ENCODE measurements around the gene VEGFC.

VEGFC gene

GRCh38 chr4:176769514-176769913 is 23.2 kb downstream of the VEGFC start:
- Histone ChIP-seq H3K27me3 (ENCODE audit: control insufficient read depth in 5 of 5, insufficient read depth in 4 of 5, low read length in 5 of 5) (no peaks in the 10 kb centered on the region), H3K4me1 (ENCODE audit: control insufficient read depth in 5 of 5, insufficient read depth in 5 of 5, low read length in 5 of 5) (no peaks in the 10 kb centered on the region), H3K9ac (ENCODE audit: low read length in 5 of 5) (no peak overlapping the region), H3K27ac (ENCODE audit: low read depth, low read length) (no peak overlapping the region), H3K36me3 (ENCODE audit: control insufficient read depth in 5 of 5, insufficient read depth in 5 of 5, low read length in 5 of 5) (no peaks in the 10 kb centered on the region), H3K4me3 (ENCODE audit: low read depth in 1 of 5, low read length in 5 of 5) (no peak overlapping the region), H3K9me3 (ENCODE audit: control insufficient read depth in 5 of 5, low read length in 5 of 5) (no peaks in the 10 kb centered on the region)

- no peak overlapping the region for H3K9ac ChIP-seq (ENCODE audit: low read length in 5 of 5)
- no peaks in the 10 kb centered on the region for H3K9me3 ChIP-seq (ENCODE audit: control insufficient read depth in 5 of 5, low read length in 5 of 5)
- no peak overlapping the region for H3K27ac ChIP-seq (ENCODE audit: low read depth, low read length)
- no peaks in the 10 kb centered on the region for H3K27me3 ChIP-seq (ENCODE audit: control insufficient read depth in 5 of 5, insufficient read depth in 4 of 5, low read length in 5 of 5)
- no peaks in the 10 kb centered on the region for H3K36me3 ChIP-seq (ENCODE audit: control insufficient read depth in 5 of 5, insufficient read depth in 5 of 5, low read length in 5 of 5)
- no peaks in the 10 kb centered on the region for H3K4me1 ChIP-seq (ENCODE audit: control insufficient read depth in 5 of 5, insufficient read depth in 5 of 5, low read length in 5 of 5)
- H3K4me3 ChIP-seq (ENCODE audit: low read depth in 1 of 5, low read length in 5 of 5): no peak overlapping the region
These were observed 25.5 kb downstream of the VEGFC start for GRCh38 chr4:176767183-176767582.

- Histone ChIP-seq H3K36me3 (ENCODE audit: control insufficient read depth in 5 of 5, insufficient read depth in 5 of 5, low read length in 5 of 5) (no peaks in the 10 kb centered on the region), H3K9me3 (ENCODE audit: control insufficient read depth in 5 of 5, low read length in 5 of 5) (no peaks in the 10 kb centered on the region), H3K27me3 (ENCODE audit: control insufficient read depth in 5 of 5, insufficient read depth in 4 of 5, low read length in 5 of 5) (no peaks in the 10 kb centered on the region), H3K4me3 (ENCODE audit: low read depth in 1 of 5, low read length in 5 of 5) (no peak overlapping the region), H3K4me1 (ENCODE audit: control insufficient read depth in 5 of 5, insufficient read depth in 5 of 5, low read length in 5 of 5) (no peaks in the 10 kb centered on the region), H3K9ac (ENCODE audit: low read length in 5 of 5) (no peak overlapping the region), H3K27ac (ENCODE audit: low read depth, low read length) (no peak overlapping the region)
These were observed 29.9 kb downstream of the VEGFC start for GRCh38 chr4:176762661-176763308.

GRCh38 chr4:176761872-176762271 is 30.9 kb downstream of the VEGFC start:
- no peak overlapping the region for H3K27ac ChIP-seq (ENCODE audit: low read depth, low read length)

GRCh38 chr4:176760471-176760870 is 32.3 kb downstream of the VEGFC start:
- no peaks in the 10 kb centered on the region for H3K9me3 ChIP-seq (ENCODE audit: control insufficient read depth in 5 of 5, low read length in 5 of 5)
- no peaks in the 10 kb centered on the region for H3K4me1 ChIP-seq (ENCODE audit: control insufficient read depth in 5 of 5, insufficient read depth in 5 of 5, low read length in 5 of 5)
- H3K27me3 ChIP-seq (ENCODE audit: control insufficient read depth in 5 of 5, insufficient read depth in 4 of 5, low read length in 5 of 5): no peaks in the 10 kb centered on the region
- no peak overlapping the region for H3K9ac ChIP-seq (ENCODE audit: low read length in 5 of 5)
- no peak overlapping the region for H3K27ac ChIP-seq (ENCODE audit: low read depth, low read length)
- H3K36me3 ChIP-seq (ENCODE audit: control insufficient read depth in 5 of 5, insufficient read depth in 5 of 5, low read length in 5 of 5): no peaks in the 10 kb centered on the region
- no peak overlapping the region for H3K4me3 ChIP-seq (ENCODE audit: low read depth in 1 of 5, low read length in 5 of 5)

More at GRCh38 chr4:176761872-176762271, 30.9 kb downstream of the VEGFC start:
- Histone ChIP-seq H3K9ac (ENCODE audit: low read length in 5 of 5) (no peak overlapping the region), H3K36me3 (ENCODE audit: control insufficient read depth in 5 of 5, insufficient read depth in 5 of 5, low read length in 5 of 5) (no peaks in the 10 kb centered on the region), H3K9me3 (ENCODE audit: control insufficient read depth in 5 of 5, low read length in 5 of 5) (no peaks in the 10 kb centered on the region), H3K4me1 (ENCODE audit: control insufficient read depth in 5 of 5, insufficient read depth in 5 of 5, low read length in 5 of 5) (no peaks in the 10 kb centered on the region), H3K4me3 (ENCODE audit: low read depth in 1 of 5, low read length in 5 of 5) (no peak overlapping the region), H3K27me3 (ENCODE audit: control insufficient read depth in 5 of 5, insufficient read depth in 4 of 5, low read length in 5 of 5) (no peaks in the 10 kb centered on the region)

GRCh38 chr4:176758731-176759130 is 34.0 kb downstream of the VEGFC start:
- H3K9me3 ChIP-seq (ENCODE audit: control insufficient read depth in 5 of 5, low read length in 5 of 5): no peaks in the 10 kb centered on the region
- no peaks in the 10 kb centered on the region for H3K4me1 ChIP-seq (ENCODE audit: control insufficient read depth in 5 of 5, insufficient read depth in 5 of 5, low read length in 5 of 5)
- H3K36me3 ChIP-seq (ENCODE audit: control insufficient read depth in 5 of 5, insufficient read depth in 5 of 5, low read length in 5 of 5): no peaks in the 10 kb centered on the region
- no peaks in the 10 kb centered on the region for H3K27me3 ChIP-seq (ENCODE audit: control insufficient read depth in 5 of 5, insufficient read depth in 4 of 5, low read length in 5 of 5)
- H3K4me3 ChIP-seq (ENCODE audit: low read depth in 1 of 5, low read length in 5 of 5): no peak overlapping the region
- H3K27ac ChIP-seq (ENCODE audit: low read depth, low read length): no peak overlapping the region
- no peak overlapping the region for H3K9ac ChIP-seq (ENCODE audit: low read length in 5 of 5)

GRCh38 chr4:176758323-176758722 is 34.4 kb downstream of the VEGFC start:
- Histone ChIP-seq H3K9me3 (ENCODE audit: control insufficient read depth in 5 of 5, low read length in 5 of 5) (no peaks in the 10 kb centered on the region), H3K4me3 (ENCODE audit: low read depth in 1 of 5, low read length in 5 of 5) (no peak overlapping the region), H3K36me3 (ENCODE audit: control insufficient read depth in 5 of 5, insufficient read depth in 5 of 5, low read length in 5 of 5) (no peaks in the 10 kb centered on the region), H3K4me1 (ENCODE audit: control insufficient read depth in 5 of 5, insufficient read depth in 5 of 5, low read length in 5 of 5) (no peaks in the 10 kb centered on the region), H3K27ac (ENCODE audit: low read depth, low read length) (no peak overlapping the region), H3K27me3 (ENCODE audit: control insufficient read depth in 5 of 5, insufficient read depth in 4 of 5, low read length in 5 of 5) (no peaks in the 10 kb centered on the region), H3K9ac (ENCODE audit: low read length in 5 of 5) (no peak overlapping the region)

- Histone ChIP-seq H3K4me1 (ENCODE audit: control insufficient read depth in 5 of 5, insufficient read depth in 5 of 5, low read length in 5 of 5) (no peaks in the 10 kb centered on the region), H3K9ac (ENCODE audit: low read length in 5 of 5) (no peak overlapping the region), H3K27ac (ENCODE audit: low read depth, low read length) (no peak overlapping the region), H3K4me3 (ENCODE audit: low read depth in 1 of 5, low read length in 5 of 5) (no peak overlapping the region), H3K27me3 (ENCODE audit: control insufficient read depth in 5 of 5, insufficient read depth in 4 of 5, low read length in 5 of 5) (no peaks in the 10 kb centered on the region), H3K9me3 (ENCODE audit: control insufficient read depth in 5 of 5, low read length in 5 of 5) (no peaks in the 10 kb centered on the region), H3K36me3 (ENCODE audit: control insufficient read depth in 5 of 5, insufficient read depth in 5 of 5, low read length in 5 of 5) (no peaks in the 10 kb centered on the region)
These were observed 37.1 kb downstream of the VEGFC start for GRCh38 chr4:176755613-176756012.

GRCh38 chr4:176755001-176755400 is 37.7 kb downstream of the VEGFC start:
- H3K4me3 ChIP-seq (ENCODE audit: low read depth in 1 of 5, low read length in 5 of 5): no peak overlapping the region
- H3K9me3 ChIP-seq (ENCODE audit: control insufficient read depth in 5 of 5, low read length in 5 of 5): no peaks in the 10 kb centered on the region
- no peak overlapping the region for H3K27ac ChIP-seq (ENCODE audit: low read depth, low read length)
- H3K9ac ChIP-seq (ENCODE audit: low read length in 5 of 5): no peak overlapping the region
- no peaks in the 10 kb centered on the region for H3K4me1 ChIP-seq (ENCODE audit: control insufficient read depth in 5 of 5, insufficient read depth in 5 of 5, low read length in 5 of 5)
- H3K27me3 ChIP-seq (ENCODE audit: control insufficient read depth in 5 of 5, insufficient read depth in 4 of 5, low read length in 5 of 5): no peaks in the 10 kb centered on the region
- no peaks in the 10 kb centered on the region for H3K36me3 ChIP-seq (ENCODE audit: control insufficient read depth in 5 of 5, insufficient read depth in 5 of 5, low read length in 5 of 5)

- H3K27ac ChIP-seq (ENCODE audit: low read depth, low read length): no peak overlapping the region
- no peaks in the 10 kb centered on the region for H3K36me3 ChIP-seq (ENCODE audit: control insufficient read depth in 5 of 5, insufficient read depth in 5 of 5, low read length in 5 of 5)
- H3K9ac ChIP-seq (ENCODE audit: low read length in 5 of 5): no peak overlapping the region
- H3K4me3 ChIP-seq (ENCODE audit: low read depth in 1 of 5, low read length in 5 of 5): no peak overlapping the region
- H3K9me3 ChIP-seq (ENCODE audit: control insufficient read depth in 5 of 5, low read length in 5 of 5): no peaks in the 10 kb centered on the region
- no peaks in the 10 kb centered on the region for H3K4me1 ChIP-seq (ENCODE audit: control insufficient read depth in 5 of 5, insufficient read depth in 5 of 5, low read length in 5 of 5)
- H3K27me3 ChIP-seq (ENCODE audit: control insufficient read depth in 5 of 5, insufficient read depth in 4 of 5, low read length in 5 of 5): no peaks in the 10 kb centered on the region
These were observed 39.7 kb downstream of the VEGFC start for GRCh38 chr4:176753049-176753448.
